GM21723 (cell line): Measurements from ENCODE around the gene SMIM1.

Experiments used
- ATAC-seq: cut with Tn5 transposase; IDR thresholded peaks from one replicate; pipeline ENCODE4 v1.9.1; 2021; ENCODE audit warnings: mild to moderate bottlenecking, moderate library complexity; ENCODE audit not compliant: unreplicated experiment

SMIM1 gene

GRCh38 chr1:3775490-3776230, 3.1 kb downstream of the SMIM1 start:
- ATAC-seq, result no peak

- no peak for ATAC-seq
Observed at GRCh38 chr1:3776231-3776961, 3.8 kb downstream of the SMIM1 start.

- ATAC-seq, result no peak
Observed at GRCh38 chr1:3777078-3777547, 4.6 kb downstream of the SMIM1 start.

- no peak for ATAC-seq
Observed at GRCh38 chr1:3777647-3778589, 5.4 kb downstream of the SMIM1 start.

- ATAC-seq, result no peak
Observed at GRCh38 chr1:3778590-3779264, 6.2 kb downstream of the SMIM1 start.

GRCh38 chr1:3779265-3779911, 6.8 kb downstream of the SMIM1 start:
- ATAC-seq, result no peak

GRCh38 chr1:3779912-3780416, 7.4 kb downstream of the SMIM1 start:
- no peak for ATAC-seq

- no peak for ATAC-seq
Observed at GRCh38 chr1:3780901-3781300, 8.4 kb downstream of the SMIM1 start.

- no peak for ATAC-seq
Observed at GRCh38 chr1:3783651-3784474, 11.3 kb downstream of the SMIM1 start.

GRCh38 chr1:3785045-3785444, 12.5 kb downstream of the SMIM1 start:
- ATAC-seq, result no peak

GRCh38 chr1:3785456-3786157, 13.1 kb downstream of the SMIM1 start:
- no peak for ATAC-seq

GRCh38 chr1:3786468-3787348, 14.2 kb downstream of the SMIM1 start:
- ATAC-seq, result no peak

GRCh38 chr1:3787349-3787715, 14.8 kb downstream of the SMIM1 start:
- no peak for ATAC-seq

- ATAC-seq, result no peak
Observed at GRCh38 chr1:3787745-3788605, 15.4 kb downstream of the SMIM1 start.

- no peak for ATAC-seq
Observed at GRCh38 chr1:3788756-3789420, 16.3 kb downstream of the SMIM1 start.
